HG03439 (cell line): ENCODE results near the gene CATSPERE.
A peak's percentile ranks its signal among the peaks of the same experiment; 100 is the strongest.
"Not testable (repeated sequence)": the region's sequence is repeated elsewhere in the genome, so short reads cannot be mapped to it uniquely, and the experiment has no call there.

Source experiments
- ATAC-seq: cut with Tn5 transposase; IDR thresholded peaks from one replicate; pipeline ENCODE4 v1.9.1; 2021; ENCODE audit warnings: mild to moderate bottlenecking, moderate library complexity; ENCODE audit not compliant: unreplicated experiment

Gene CATSPERE

GRCh38 chr1:244515680-244516079 is 54.6 kb downstream of the CATSPERE start:
- no peak for ATAC-seq

DNA sequence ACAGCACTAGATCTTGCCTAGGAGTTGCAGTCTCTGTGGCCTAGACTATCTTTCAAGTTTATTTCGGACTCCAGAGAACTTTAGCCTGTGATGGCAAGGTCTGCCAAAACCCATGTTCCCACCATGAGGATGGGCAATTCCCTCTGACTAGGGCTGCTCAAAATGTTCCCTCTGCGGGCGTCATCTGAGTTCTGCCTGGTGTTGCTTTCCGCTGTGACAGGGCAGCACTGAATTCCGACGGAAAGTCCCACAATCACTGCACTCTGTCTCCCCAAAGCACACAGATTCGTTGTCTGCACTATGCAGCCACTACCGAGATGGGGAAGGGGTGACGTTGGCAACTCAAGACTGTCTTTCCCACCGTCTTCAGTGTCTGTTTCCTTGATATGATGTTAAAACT is 75.2 kb downstream of the CATSPERE start:
- ATAC-seq, result no peak

GRCh38 chr1:244545511-244545910 is 84.4 kb downstream of the CATSPERE start:
- no peak for ATAC-seq

DNA sequence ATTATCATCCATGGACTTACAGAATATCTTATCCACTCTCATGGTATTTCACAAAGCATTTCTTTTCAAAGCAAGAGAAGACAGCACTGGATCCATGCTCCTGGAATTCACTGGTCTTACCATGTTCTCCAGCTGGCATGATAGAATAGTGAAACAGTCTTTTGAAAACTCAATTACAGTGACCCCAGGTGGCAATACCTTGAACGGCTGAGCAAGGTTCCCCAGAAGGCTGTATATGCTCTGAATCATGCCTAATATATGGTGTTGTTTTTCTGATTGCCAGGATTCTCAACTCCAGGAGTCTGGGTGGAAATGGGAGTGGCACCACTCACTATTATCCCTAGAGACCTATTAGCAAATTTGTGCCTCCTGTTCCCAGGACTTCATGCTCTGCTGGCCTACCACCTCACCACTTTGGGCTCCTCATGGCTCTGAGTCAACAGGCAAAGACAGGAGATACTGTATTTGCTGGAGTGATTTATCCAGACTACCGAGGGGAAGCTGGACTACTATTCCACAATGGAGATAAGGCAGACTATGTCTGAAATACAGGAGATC is 87.6 kb downstream of the CATSPERE start:
- no peak for ATAC-seq

DNA sequence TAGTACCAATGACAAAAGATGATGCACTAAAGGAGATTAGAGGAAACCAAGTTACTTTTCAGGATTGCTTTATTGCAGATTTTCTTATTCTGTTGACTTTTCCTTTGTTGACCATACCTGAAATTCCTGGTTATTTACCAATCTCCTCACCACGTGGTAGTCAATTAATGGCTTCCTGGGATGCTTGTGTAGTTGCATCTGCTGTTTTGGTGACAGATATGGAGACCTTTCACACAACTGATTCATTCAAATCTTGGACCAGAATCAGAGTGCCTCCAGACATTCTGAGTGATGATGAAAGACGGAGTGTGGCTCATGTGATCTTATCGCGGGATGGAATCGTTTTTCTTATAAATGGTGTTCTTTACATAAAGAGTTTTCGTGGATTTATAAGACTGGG is 91.3 kb downstream of the CATSPERE start:
- ATAC-seq, result no peak

DNA sequence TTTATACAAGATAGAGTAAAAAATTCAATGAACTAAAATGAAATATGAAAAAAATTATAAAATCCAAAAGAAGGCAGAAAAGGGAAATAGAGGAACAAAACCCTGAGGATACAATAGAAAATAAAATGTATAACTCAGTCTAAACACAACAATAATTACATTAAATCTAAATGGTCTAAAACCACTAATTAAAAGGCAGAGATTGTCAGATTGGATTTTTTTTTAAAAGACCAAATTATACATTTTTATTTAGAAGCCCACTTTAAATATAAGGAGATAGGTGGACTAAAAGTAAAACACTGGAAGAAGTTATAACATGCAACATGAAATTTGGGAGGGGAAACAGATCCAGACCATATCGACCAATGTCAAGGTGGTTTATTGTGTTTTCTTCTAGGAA is 95.2 kb downstream of the CATSPERE start:
- no peak for ATAC-seq

GRCh38 chr1:244557565-244557964 is 96.5 kb downstream of the CATSPERE start:
- no peak for ATAC-seq

GRCh38 chr1:244559561-244559960 is 98.5 kb downstream of the CATSPERE start:
- no peak for ATAC-seq

GRCh38 chr1:244562877-244563276 is 101.8 kb downstream of the CATSPERE start:
- ATAC-seq, result not testable (repeated sequence)

GRCh38 chr1:244573768-244574167 is 112.7 kb downstream of the CATSPERE start:
- no peak for ATAC-seq

DNA sequence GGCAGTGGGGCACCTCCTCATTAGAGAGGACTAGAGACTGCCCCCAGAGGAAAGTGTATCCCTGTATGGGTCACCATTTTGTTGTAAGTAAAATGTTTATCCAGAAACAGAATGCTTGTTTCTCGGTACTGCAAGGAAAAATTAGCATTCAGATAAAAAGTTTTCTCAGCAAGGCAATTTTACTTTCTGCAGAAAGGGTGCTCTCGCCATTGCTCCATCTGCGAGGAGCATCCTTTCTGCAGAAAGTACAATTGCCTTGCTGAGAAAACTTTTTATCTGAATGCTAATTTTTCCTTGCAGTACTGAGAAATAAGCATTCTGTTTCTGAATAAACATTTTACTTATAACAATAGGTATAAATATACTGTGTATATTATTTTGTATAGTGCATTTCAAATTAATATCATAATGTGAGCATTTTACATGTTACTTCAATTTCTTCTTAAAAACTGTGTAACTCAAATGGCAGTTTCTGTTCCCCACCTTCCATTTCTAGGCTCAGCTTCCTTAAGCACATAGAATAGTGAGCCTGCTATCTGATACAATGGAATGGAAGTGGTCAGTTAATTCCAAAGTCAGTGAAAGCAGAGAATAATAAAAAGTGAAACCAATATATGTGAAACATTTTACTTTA is 115.3 kb downstream of the CATSPERE start:
- no peak for ATAC-seq

GRCh38 chr1:244578205-244578604 is 117.1 kb downstream of the CATSPERE start:
- ATAC-seq, result not testable (repeated sequence)

DNA sequence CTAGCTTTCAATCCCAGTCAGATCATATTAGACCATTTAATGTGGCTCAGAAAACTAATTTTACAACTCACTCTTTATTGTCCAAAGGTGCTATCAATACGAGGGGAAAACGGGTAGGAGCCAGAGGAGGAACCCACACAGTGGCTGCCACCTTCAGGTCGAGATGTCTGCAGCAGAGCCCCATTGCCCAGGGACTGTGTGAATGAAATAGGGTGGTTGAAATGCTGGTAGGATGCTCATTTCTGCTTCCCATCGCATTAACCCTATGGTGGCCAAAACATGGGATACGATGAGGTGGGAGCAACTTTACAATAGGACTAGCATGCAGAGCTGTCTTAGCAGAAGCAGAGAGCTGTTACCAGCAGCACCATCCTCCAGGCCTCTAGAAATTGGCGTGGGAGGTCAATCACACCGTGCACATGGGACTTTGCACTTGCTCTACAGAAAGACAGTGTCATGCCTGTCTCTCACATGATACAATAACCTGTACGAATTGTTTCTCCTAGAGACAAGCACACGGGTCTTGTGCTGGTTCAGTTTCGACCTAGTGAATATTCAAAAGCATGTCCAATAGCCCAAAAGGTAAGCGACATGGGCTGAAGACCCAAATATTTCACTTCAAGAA is 122.4 kb downstream of the CATSPERE start:
- no peak for ATAC-seq

DNA sequence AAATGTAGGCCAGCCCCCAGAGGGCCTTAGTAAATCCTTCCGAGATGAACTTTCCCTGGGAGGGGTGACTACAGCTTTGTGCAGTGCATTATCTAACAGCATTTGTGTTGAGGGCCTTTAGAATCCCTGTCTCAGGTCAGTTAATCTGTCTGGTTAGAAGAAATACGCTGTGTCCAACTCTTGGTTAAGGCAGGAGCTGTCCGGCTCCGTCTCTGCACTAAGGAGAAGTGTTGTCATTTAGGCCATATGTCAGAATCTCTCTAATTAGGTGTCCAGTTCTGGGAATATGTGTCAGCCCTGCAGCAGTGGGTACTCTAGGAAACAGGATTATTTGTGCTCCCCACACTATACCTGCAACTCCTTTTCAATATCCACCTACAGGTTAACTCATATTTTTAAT is 124.8 kb downstream of the CATSPERE start:
- no peak for ATAC-seq

- no peak for ATAC-seq
These were observed 129.6 kb downstream of the CATSPERE start for GRCh38 chr1:244590670-244591069.

- ATAC-seq, result no peak
These were observed 137.5 kb downstream of the CATSPERE start for GRCh38 chr1:244598611-244599010.

- peak; percentile 97 for ATAC-seq
These were observed 138.9 kb downstream of the CATSPERE start for GRCh38 chr1:244599937-244600350.

GRCh38 chr1:244601336-244601735 is 140.3 kb downstream of the CATSPERE start:
- no peak for ATAC-seq

DNA sequence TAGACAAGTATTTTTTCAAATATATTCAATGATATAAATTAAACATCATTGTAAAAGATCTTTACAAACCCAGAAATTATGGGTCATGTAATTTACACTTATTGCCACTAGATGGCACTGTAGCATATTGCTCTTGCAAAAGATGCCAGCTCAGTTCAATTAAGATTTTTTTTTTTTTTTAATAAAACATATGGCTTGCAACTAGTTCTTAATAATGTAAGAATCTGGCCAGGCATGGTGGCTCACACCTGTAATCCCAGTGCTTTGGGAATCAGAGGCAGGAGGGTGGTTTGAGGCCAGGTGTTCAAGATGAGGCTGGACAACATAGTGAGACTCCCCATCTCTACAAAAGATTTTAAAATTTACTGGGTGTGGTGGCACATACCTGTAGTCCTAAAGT is 142.4 kb downstream of the CATSPERE start:
- ATAC-seq, result no peak

DNA sequence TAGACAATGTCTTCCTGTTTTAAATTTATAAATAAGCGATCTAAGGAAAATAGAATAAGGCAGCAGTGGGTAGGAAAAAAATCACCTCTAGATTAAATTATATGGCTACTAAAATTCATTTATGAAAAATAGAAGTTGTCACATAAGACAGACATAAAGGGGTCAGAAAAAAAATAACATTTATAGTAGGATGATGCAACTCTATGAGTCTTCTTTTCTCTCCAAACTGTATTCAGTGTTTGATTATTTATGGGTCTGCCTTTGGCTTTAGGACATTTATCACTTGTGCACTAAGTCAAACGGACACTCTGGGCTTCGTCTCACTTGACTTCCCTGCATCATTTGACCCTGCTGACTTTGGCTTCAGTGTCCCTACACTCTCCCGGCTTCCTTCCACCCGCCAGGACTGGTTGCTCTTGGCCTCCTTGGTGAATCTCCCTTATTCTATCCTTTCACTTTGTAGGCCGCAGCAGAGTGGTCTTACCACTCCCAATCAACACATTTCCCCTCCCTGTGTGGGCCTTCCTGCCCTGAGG is 144.8 kb downstream of the CATSPERE start:
- ATAC-seq, result no peak

DNA sequence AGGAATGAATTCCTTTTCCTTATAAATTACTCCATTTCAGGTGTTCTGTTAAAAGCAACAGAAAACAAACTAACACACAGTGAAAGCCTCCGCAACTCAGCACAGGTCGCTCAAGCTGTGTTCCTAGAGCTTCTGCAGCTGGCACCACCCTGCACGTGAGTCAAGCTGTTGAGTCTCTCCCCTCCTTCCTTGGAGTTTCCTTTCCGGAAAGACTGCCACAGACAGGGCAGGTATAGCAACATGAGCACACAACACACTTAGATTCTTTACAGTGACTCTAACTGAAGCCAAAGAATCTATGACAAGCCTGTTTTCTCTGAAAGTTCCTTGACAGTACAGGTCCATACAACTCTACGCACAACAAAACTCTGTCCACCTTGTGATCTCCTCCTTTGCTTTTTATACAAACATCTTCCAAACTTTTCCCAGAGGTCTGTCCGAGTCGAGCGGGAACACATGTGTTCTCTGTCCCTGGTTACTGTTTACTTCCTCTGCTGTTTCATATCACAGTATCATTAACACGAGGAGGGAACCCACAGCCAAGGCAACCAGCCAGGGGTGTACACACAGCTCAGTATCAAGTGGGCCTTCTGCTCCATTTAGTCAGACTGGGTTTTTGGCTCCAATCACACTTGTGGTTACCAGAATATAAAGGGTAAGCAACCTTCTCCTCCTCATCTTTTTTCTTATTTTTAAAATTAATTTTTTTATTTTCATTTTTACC is 153.2 kb downstream of the CATSPERE start:
- no peak for ATAC-seq

DNA sequence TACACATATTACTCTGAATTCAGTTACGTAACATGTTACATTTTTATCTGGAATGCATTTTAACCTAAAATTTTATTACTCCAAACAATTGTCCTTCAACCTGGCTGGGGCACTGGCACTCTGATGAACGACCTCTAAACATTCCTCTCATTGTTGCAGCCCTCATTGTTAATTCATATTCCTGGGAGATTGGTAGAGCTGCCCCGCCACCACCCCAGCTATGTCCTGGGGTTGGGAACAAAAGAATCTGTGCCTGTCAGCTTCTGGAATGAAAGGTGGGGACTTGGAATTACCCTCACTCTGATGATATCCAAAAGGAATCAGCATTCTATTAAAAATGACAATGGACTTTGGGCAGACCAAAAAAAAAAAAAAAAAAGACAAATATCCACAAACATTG is 153.8 kb downstream of the CATSPERE start:
- ATAC-seq, result no peak
